C1 segment of cervical spinal cord (tissue), 14 donors: ENCODE data around the gene JPT2.
A peak's percentile ranks its signal among the peaks of the same experiment; 100 is the strongest.
"Not testable (repeated sequence)": the region's sequence is repeated elsewhere in the genome, so short reads cannot be mapped to it uniquely, and the experiment has no call there.

Experiments used
- DNase-seq, 14 donors: peaks; one replicate each; lab custom pipeline; 2025; lab: John Stamatoyannopoulos, UW

JPT2 gene

GRCh38 chr16:1707193-1707790 lies 29.2 kb downstream of the JPT2 start:
- DNase-seq = peak in 5 of 14 donors; percentile 25 to 68 (median 42)

- DNase-seq = no peak
These were observed 30.1 kb downstream of the JPT2 start for GRCh38 chr16:1708083-1708767.

GRCh38 chr16:1708768-1709180 lies 30.7 kb downstream of the JPT2 start:
- peak in 1 of 14 donors; percentile 65 for DNase-seq

GRCh38 chr16:1709356-1709755 lies 31.3 kb downstream of the JPT2 start:
- no peak for DNase-seq

- no peak for DNase-seq
These were observed 32.9 kb downstream of the JPT2 start for GRCh38 chr16:1710811-1711507.

- peak in 1 of 14 donors; percentile 69 for DNase-seq
These were observed 34.7 kb downstream of the JPT2 start for GRCh38 chr16:1712791-1713261.

- DNase-seq = peak in 1 of 14 donors; percentile 65
These were observed 35.3 kb downstream of the JPT2 start for GRCh38 chr16:1713331-1713730.

GRCh38 chr16:1713933-1714332 lies 35.9 kb downstream of the JPT2 start:
- peak in 2 of 14 donors; percentile 16 to 58 for DNase-seq

- DNase-seq = peak in 1 of 14 donors; percentile 45
These were observed 37.1 kb downstream of the JPT2 start for GRCh38 chr16:1715220-1715619.

GRCh38 chr16:1718236-1718635 lies 40.2 kb downstream of the JPT2 start:
- DNase-seq = not testable (repeated sequence)

GRCh38 chr16:1719559-1720229 lies 41.6 kb downstream of the JPT2 start:
- not testable (repeated sequence) for DNase-seq

GRCh38 chr16:1721372-1721771 lies 43.3 kb downstream of the JPT2 start:
- no peak for DNase-seq

GRCh38 chr16:1723450-1724147 lies 45.5 kb downstream of the JPT2 start:
- DNase-seq = peak in 6 of 14 donors; percentile 14 to 22 (median 18)

- DNase-seq = no peak
These were observed 46.4 kb downstream of the JPT2 start for GRCh38 chr16:1724491-1724890.

- no peak for DNase-seq
These were observed 48.8 kb downstream of the JPT2 start for GRCh38 chr16:1726661-1727502.

GRCh38 chr16:1727651-1728624 lies 49.9 kb downstream of the JPT2 start:
- DNase-seq = no peak

- no peak for DNase-seq
These were observed 50.9 kb downstream of the JPT2 start for GRCh38 chr16:1729026-1729425.

GRCh38 chr16:1729445-1729844 lies 51.4 kb downstream of the JPT2 start:
- no peak for DNase-seq

- DNase-seq = no peak
These were observed 53.0 kb downstream of the JPT2 start for GRCh38 chr16:1731073-1731472.
